GM12875 (cell line): ENCODE results near the gene PHYH.

Experiments used
- H3K4me3 ChIP-seq: one replicate; pipeline ENCODE4 v1.5.1; 2011; ENCODE audit warnings: low read depth, low read length, control low read depth
- CTCF ChIP-seq: IDR thresholded peaks from 2 replicates; pipeline ENCODE4 v1.5.1; 2011; ENCODE audit warnings: low read depth, mild to moderate bottlenecking, control low read depth, inconsistent platforms, low read length, moderate library complexity, borderline replicate concordance; ENCODE audit not compliant: insufficient read depth

The PHYH gene

GRCh38 chr10:13340626-13341376 is 40.9 kb upstream of the PHYH start:
- no peak for TF ChIP-seq CTCF
- no peak overlapping the region for H3K4me3 ChIP-seq

GRCh38 chr10:13340068-13340467 is 40.2 kb upstream of the PHYH start:
- no peak overlapping the region for H3K4me3 ChIP-seq
- no peak for TF ChIP-seq CTCF

GRCh38 chr10:13338390-13339110 is 38.7 kb upstream of the PHYH start:
- no peak for TF ChIP-seq CTCF
- H3K4me3 ChIP-seq: no peak overlapping the region

- no peak overlapping the region for H3K4me3 ChIP-seq
- TF ChIP-seq CTCF: no peak
Measured at GRCh38 chr10:13337827-13338196, 37.9 kb upstream of the PHYH start.

GRCh38 chr10:13337128-13337826 is 37.4 kb upstream of the PHYH start:
- TF ChIP-seq CTCF: no peak
- no peak overlapping the region for H3K4me3 ChIP-seq

GRCh38 chr10:13335881-13336280 is 36.0 kb upstream of the PHYH start:
- no peak overlapping the region for H3K4me3 ChIP-seq
- no peak for TF ChIP-seq CTCF
